GM13977 (cell line): Measurements from ENCODE around the gene ANTXR2.

Source experiments
- DNase-seq: peaks from one replicate; pipeline ENCODE4 v3.0.0; 2012; ENCODE audit warnings: low spot score
- CTCF ChIP-seq: IDR thresholded peaks from 2 replicates; pipeline ENCODE4 v1.5.1; 2012; ENCODE audit warnings: mild to moderate bottlenecking, control low read depth; ENCODE audit not compliant: insufficient read depth; ENCODE audit errors: extremely low read depth, missing control alignments
- in situ Hi-C: fragments of 300-500 bp; cut with MboI; formaldehyde crosslinking; loops from one replicate; pipeline ENCODE4 v1.12.0; 2022; ENCODE audit warnings: low sequenced_read_pairs, low pct_unique_long_range_greater_than_20kb, mixed read lengths, inconsistent platforms; ENCODE audit not compliant: unreplicated experiment

The ANTXR2 gene

GRCh38 chr4:80060804-80061203 is 12.2 kb downstream of the ANTXR2 start:
- TF ChIP-seq CTCF, result no peak
- in situ Hi-C loops, result no loop called here
- DNase-seq, result no peak

- peak; percentile 54 for DNase-seq
- no peak for TF ChIP-seq CTCF
- in situ Hi-C loops, result no loop called here
These were observed 14.3 kb downstream of the ANTXR2 start for GRCh38 chr4:80058740-80059139.

GRCh38 chr4:80054375-80054774 is 18.7 kb downstream of the ANTXR2 start:
- TF ChIP-seq CTCF, result no peak
- DNase-seq, result no peak
- in situ Hi-C loops, result no loop called here

GRCh38 chr4:80053140-80053910 is 19.7 kb downstream of the ANTXR2 start:
- TF ChIP-seq CTCF, result no peak
- no peak for DNase-seq
- in situ Hi-C loops, result no loop called here

GRCh38 chr4:80049813-80050534 is 23.1 kb downstream of the ANTXR2 start:
- no peak for DNase-seq
- in situ Hi-C loops, result no loop called here
- no peak for TF ChIP-seq CTCF

- no peak for TF ChIP-seq CTCF
- DNase-seq, result no peak
- in situ Hi-C loops, result no loop called here
These were observed 23.6 kb downstream of the ANTXR2 start for GRCh38 chr4:80049402-80049801.
